ENCODE results near the gene DENND2D.

GRCh38 chr1:111176678-111177077, 23.8 kb downstream of the DENND2D start:
- TF ChIP-seq EZH2phosphoT487 (conservative IDR thresholded peaks at IDR 0.05; ENCODE audit: low read length) (no peak), CTCF (IDR thresholded peaks at IDR 0.05; ENCODE audit: insufficient read depth, low read length, poor library complexity, severe bottlenecking) (no peak)
